OCI-LY7 (cell line): Measurements from ENCODE around the gene CACNA2D1. TPM values are rescaled to one million over a fixed set of nuclear protein-coding genes. Genes with fewer than 3 reads are reported as not detected.

ENCODE experiments used
- BruUV-seq: library from RNA; stranded (reverse); fragments of 400-500 nt; replicated peaks from 2 replicates; lab custom pipeline; 2021; lab: Mats Ljungman, UMichigan
- CTCF ChIA-PET: fragments of 300-600 bp; sonication (Branson Sonifier 250); formaldehyde crosslinking; loops from one replicate; lab custom pipeline; 2022; ENCODE audit warnings: antibody characterized with exemption; ENCODE audit not compliant: unreplicated experiment; lab: Charles Lee
- POLR2A ChIA-PET: fragments of 300-600 bp; sonication (Branson Sonifier 250); formaldehyde crosslinking; loops from one replicate; lab custom pipeline; 2022; ENCODE audit warnings: antibody characterized with exemption; lab: Charles Lee
- DNase-seq: peaks from one replicate; pipeline ENCODE4 v3.0.0-alpha.2; 2015; ENCODE audit warnings: low spot score
- H2AFZ ChIP-seq: fragments of 200-600 bp; sonication (generic), shearing (Covaris generic); 2 replicates; pipeline ENCODE4 v1.6.1; 2014; ENCODE audit warnings: mild to moderate bottlenecking, antibody characterized with exemption, low read length, moderate library complexity
- H3K27ac ChIP-seq: fragments of 200-600 bp; sonication (generic); 2 replicates; pipeline ENCODE4 v1.5.1; 2014; ENCODE audit warnings: mixed run types, low read depth, mild to moderate bottlenecking, moderate library complexity, low read length, inconsistent platforms; ENCODE audit not compliant: poor library complexity, severe bottlenecking
- H3K36me3 ChIP-seq: fragments of 200-600 bp; sonication (generic); 2 replicates; pipeline ENCODE4 v1.6.1; 2014; ENCODE audit warnings: mild to moderate bottlenecking, antibody characterized with exemption, low read length, moderate library complexity, mixed read lengths; ENCODE audit not compliant: insufficient read depth
- H3K4me1 ChIP-seq: fragments of 200-600 bp; sonication (generic); 2 replicates; pipeline ENCODE4 v1.5.1; 2014; ENCODE audit warnings: mild to moderate bottlenecking, low read length; ENCODE audit not compliant: insufficient read depth, poor library complexity, severe bottlenecking
- H3K4me2 ChIP-seq: fragments of 200-600 bp; sonication (generic); 2 replicates; pipeline ENCODE4 v1.6.1; 2014; ENCODE audit warnings: mild to moderate bottlenecking, low read length
- H3K4me3 ChIP-seq: fragments of 200-600 bp; sonication (generic); 2 replicates; pipeline ENCODE4 v1.5.1; 2014; ENCODE audit warnings: mild to moderate bottlenecking, low read depth, low read length; ENCODE audit not compliant: poor library complexity, severe bottlenecking
- H3K79me2 ChIP-seq: fragments of 200-600 bp; sonication (generic); 2 replicates; pipeline ENCODE4 v1.6.1; 2016; ENCODE audit warnings: low read depth, mild to moderate bottlenecking, low read length, moderate library complexity, mixed read lengths; ENCODE audit not compliant: insufficient read depth
- H3K9me2 ChIP-seq: fragments of 200-600 bp; sonication (generic); 2 replicates; pipeline ENCODE4 v1.6.1; 2016; ENCODE audit warnings: mild to moderate bottlenecking, low read length, mixed read lengths; ENCODE audit not compliant: insufficient read depth
- H3K9me3 ChIP-seq: fragments of 200-600 bp; sonication (generic); 2 replicates; pipeline ENCODE4 v1.6.1; 2014; ENCODE audit warnings: mild to moderate bottlenecking, mixed run types, low read length, mixed read lengths
- H4K20me1 ChIP-seq: fragments of 200-600 bp; sonication (generic); 2 replicates; pipeline ENCODE4 v1.6.1; 2014; ENCODE audit warnings: mild to moderate bottlenecking, antibody characterized with exemption, low read length, moderate library complexity, mixed read lengths; ENCODE audit not compliant: insufficient read depth
- CTCF ChIP-seq: fragments of 200-600 bp; sonication (generic); conservative IDR thresholded peaks from 2 replicates; pipeline ENCODE4 v1.5.1; 2014; ENCODE audit warnings: mild to moderate bottlenecking, antibody characterized with exemption, low read length, moderate library complexity, mixed read lengths
- EZH2phosphoT487 ChIP-seq: fragments of 200-600 bp; sonication (generic); IDR thresholded peaks from 2 replicates; pipeline ENCODE4 v1.6.1; 2018; ENCODE audit warnings: low read depth, borderline replicate concordance, mild to moderate bottlenecking, mixed run types, antibody characterized with exemption, low read length, moderate library complexity, mixed read lengths
- intact Hi-C: fragments of 100-400 bp; cut with micrococcal nuclease; formaldehyde crosslinking; loops from one replicate; pipeline ENCODE4 v1.10.0; 2022; ENCODE audit not compliant: unreplicated experiment
- total RNA-seq, 2 experiments: library from RNA; depleted of rRNA in 1 of 2; stranded (reverse); fragments of >200 nt in 1 of 2; shearing (Covaris generic) in 1 of 2; gene quantifications; 2 replicates each; pipeline ENCODE4 v1.2.3, GENCODE V29; 2014 to 2022

Gene CACNA2D1
- total RNA-seq, 2 experiments from 2014 or later, result not detected

DNA sequence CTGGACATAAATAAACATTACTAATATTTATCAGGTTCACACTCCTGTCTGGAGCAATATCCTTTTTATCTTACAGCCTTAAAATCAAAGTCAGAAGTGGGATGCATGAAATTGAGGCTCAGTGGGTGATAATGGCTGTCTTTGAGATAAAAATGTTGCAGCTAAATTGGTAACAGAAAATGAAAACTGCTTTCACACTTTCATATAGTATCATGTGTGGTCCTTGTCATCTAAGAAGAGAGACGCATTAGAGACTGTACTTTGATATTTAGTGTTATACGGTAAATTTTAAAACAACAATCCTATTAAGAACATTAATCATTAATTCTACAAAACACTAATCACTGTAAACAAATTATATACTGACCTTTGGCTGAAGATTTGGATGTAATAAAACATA lies 438.5 kb downstream of the CACNA2D1 start:
- TF ChIP-seq EZH2phosphoT487 (no peak), CTCF (no peak)
- H3K9me2 ChIP-seq, result no peaks in the 10 kb centered on the region
- BruUV-seq, result no TSS peak
- H3K4me3 ChIP-seq, result no peak overlapping the region
- ChIA-PET CTCF (no interaction called here), POLR2A (interaction anchor here (0.7 to 0.8 kb wide), 2 partner anchors 19 to 253 kb away, joined by 3 to 4 read pairs; no protein-coding TSS in a partner anchor)
- no peak overlapping the region for H3K27ac ChIP-seq
- no peaks in the 10 kb centered on the region for H4K20me1 ChIP-seq
- DNase-seq, result no peak
- H3K9me3 ChIP-seq, result no peaks in the 10 kb centered on the region
- no peaks in the 10 kb centered on the region for H3K36me3 ChIP-seq
- no peaks in the 10 kb centered on the region for H3K79me2 ChIP-seq
- intact Hi-C loops, result no loop called here
- H3K4me2 ChIP-seq, result no peak overlapping the region
- H2AFZ ChIP-seq, result no peak overlapping the region
- H3K4me1 ChIP-seq, result no peaks in the 10 kb centered on the region

- no peak overlapping the region for H3K4me3 ChIP-seq
- no peak overlapping the region for H3K27ac ChIP-seq
- no peak overlapping the region for H3K4me2 ChIP-seq
- no peaks in the 10 kb centered on the region for H3K79me2 ChIP-seq
- no TSS peak for BruUV-seq
- ChIA-PET CTCF (no interaction called here), POLR2A (no interaction called here)
- H3K9me3 ChIP-seq, result no peaks in the 10 kb centered on the region
- no peak overlapping the region for H2AFZ ChIP-seq
- TF ChIP-seq EZH2phosphoT487, result no peak
- no peaks in the 10 kb centered on the region for H4K20me1 ChIP-seq
- H3K36me3 ChIP-seq, result no peaks in the 10 kb centered on the region
- DNase-seq, result no peak
- H3K4me1 ChIP-seq, result no peaks in the 10 kb centered on the region
- no peaks in the 10 kb centered on the region for H3K9me2 ChIP-seq
- intact Hi-C loops, result no loop called here
These were observed 450.4 kb downstream of the CACNA2D1 start for GRCh38 chr7:81993186-81993585.

- H3K4me3 ChIP-seq, result no peak overlapping the region
- no peaks in the 10 kb centered on the region for H3K79me2 ChIP-seq
- ChIA-PET CTCF (no interaction called here), POLR2A (interaction anchor here (0.9 kb wide), 1 partner anchor 256 kb away, joined by 3 read pairs; no protein-coding TSS in a partner anchor)
- TF ChIP-seq CTCF, result no peak
- no peak for TF ChIP-seq EZH2phosphoT487
- no peaks in the 10 kb centered on the region for H3K36me3 ChIP-seq
- no peak overlapping the region for H2AFZ ChIP-seq
- H3K4me1 ChIP-seq, result no peaks in the 10 kb centered on the region
- H3K9me2 ChIP-seq, result no peaks in the 10 kb centered on the region
- no peaks in the 10 kb centered on the region for H4K20me1 ChIP-seq
- no peak overlapping the region for H3K27ac ChIP-seq
- no peaks in the 10 kb centered on the region for H3K9me3 ChIP-seq
- no TSS peak for BruUV-seq
- DNase-seq, result no peak
- intact Hi-C loops, result no loop called here
- H3K4me2 ChIP-seq, result no peak overlapping the region
These were observed 453.2 kb downstream of the CACNA2D1 start for GRCh38 chr7:81990395-81990794.
